ENCODE results near the gene URB2.
A peak's percentile ranks its signal among the peaks of the same experiment; 100 is the strongest.
"Not testable (repeated sequence)": the region's sequence is repeated elsewhere in the genome, so short reads cannot be mapped to it uniquely, and the experiment has no call there.

URB2 gene

DNA sequence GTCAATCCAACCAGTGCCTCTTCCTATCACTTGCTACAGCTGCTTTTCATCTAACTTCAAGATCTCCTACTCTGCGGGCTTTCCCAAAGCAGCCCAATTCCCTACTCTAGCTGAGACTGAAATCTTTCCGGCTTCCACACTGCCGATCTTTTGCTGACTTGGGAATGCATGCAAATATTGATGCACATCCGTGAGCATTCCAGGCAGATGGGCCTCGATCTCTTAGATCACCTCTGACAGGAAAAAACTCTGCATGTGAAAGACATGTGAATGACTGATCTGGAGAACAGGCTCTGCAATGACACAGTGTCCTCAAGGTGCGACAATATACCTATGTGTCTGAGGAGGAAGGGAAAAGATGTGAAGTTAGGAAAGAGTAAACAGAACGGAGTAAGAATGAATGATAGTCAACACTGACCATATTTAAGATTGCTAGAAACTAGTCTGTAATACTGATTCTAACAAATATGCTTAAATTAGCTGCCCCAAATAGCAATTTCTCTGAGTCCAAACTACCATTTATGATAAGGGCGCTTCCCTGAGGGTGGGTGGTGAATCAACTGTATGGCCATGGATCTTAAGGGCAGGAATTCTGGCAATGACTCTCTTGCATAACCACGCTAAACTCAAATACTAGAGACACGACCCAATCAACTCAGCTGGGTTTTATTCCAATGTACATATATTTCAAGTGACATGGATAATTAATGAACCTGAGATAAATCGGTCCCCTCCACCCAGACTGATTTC lies 8.5 kb upstream of the URB2 start:
- no peak for DNase-seq

DNA sequence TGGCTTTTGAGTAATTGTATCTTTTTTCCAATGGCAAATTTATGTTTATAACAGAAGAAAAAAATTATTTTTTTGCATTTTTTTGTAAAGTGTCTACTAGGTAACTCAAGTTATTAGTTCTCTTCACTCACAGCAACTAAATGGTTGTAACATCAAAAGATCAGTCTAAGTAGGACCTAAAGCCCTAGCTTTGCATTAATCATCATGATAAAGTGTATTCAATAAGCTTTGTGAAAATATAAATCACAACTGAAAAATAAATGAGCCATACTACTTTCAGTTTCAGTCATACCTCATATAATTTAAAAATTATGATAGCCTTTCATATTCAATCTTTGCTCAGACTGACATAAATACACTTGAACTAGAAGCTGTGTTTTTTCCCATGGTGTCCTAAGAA lies 7.0 kb upstream of the URB2 start:
- no peak for DNase-seq

- DNase-seq = no peak
These were observed 6.4 kb upstream of the URB2 start for GRCh38 chr1:229619614-229620013.

DNA sequence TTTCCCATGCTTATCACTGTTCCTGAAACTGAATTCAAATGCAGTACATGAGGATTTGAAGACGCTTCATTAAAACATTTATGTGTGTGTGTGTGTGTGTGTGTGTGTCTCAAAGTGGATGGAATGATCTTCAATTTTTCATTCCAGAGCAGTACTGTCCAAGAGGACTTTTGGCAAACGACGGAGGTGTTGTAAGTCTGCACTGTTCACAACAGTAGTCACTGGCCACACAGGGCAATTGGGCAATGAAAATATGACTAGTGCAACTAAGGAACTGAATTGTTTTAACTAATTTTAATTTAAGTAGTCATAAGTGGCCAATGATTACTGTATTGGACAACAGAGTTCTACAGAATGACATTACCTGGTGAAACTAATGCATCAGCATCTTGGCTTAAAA lies 5.2 kb upstream of the URB2 start:
- no peak for DNase-seq

- DNase-seq = no peak
These were observed 4.4 kb upstream of the URB2 start for GRCh38 chr1:229621663-229622062.

DNA sequence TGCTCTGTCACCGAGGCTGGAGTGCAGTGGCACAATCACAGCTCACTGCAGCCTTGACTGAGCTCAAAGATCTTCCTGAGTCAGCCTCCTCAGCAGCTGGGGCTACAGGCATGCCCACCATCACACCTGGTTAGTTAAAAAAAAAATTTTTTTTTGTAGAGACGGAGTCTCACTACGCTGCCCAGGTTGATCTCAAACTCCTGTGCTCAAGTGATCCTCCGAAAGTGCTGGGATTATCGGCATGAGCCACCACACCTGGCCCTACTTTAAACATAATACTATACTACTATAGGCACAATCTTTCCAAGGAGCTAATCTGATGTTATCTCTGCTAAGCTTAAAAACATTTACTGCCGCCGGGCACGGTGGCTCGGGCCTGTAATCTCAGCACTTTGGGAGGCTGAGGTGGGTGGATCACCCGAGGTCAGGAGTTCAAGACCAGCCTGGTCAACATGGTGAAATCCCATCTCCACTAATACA lies 3.4 kb upstream of the URB2 start:
- not testable (repeated sequence) for DNase-seq

DNA sequence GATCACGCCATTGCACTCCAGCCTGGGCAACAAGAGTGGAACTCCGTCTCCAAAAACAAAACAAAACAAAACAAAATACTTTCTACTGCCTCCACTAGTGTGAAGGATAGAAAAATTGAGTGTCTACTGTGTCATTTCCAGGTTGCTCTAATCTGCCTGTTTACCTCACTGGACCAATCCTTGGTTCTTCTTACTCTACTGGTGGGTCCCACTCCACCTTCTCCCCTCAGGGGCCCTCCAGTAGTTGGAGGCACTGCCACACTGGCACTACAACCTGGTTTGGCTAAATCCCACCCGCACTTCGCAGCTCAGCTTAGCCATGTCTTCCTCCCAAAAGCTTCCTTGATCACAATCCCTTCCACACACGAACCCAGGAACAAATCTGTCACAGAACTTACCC lies 2.8 kb upstream of the URB2 start:
- no peak for DNase-seq

DNA sequence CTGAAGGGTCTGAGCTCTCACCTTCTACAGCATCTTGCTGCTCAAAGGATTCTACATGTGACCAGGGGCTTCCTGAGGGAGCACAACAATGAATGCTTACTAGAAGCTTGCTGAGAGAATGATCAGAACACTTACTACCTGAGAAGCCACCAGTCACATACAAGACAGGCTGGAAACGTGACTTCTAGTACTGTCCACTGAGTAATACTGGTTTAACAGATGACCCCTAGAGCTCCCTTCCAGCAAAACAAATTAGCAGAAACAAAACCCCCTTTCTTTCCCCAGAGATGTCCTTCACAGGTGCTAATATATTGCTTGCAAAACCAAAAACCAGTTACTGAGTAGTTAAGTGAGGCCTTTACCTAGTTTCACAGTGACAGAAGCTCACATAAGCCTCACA lies 2.2 kb upstream of the URB2 start:
- no peak for DNase-seq

GRCh38 chr1:229624521-229625070 lies 1.5 kb upstream of the URB2 start:
- no peak for DNase-seq

DNA sequence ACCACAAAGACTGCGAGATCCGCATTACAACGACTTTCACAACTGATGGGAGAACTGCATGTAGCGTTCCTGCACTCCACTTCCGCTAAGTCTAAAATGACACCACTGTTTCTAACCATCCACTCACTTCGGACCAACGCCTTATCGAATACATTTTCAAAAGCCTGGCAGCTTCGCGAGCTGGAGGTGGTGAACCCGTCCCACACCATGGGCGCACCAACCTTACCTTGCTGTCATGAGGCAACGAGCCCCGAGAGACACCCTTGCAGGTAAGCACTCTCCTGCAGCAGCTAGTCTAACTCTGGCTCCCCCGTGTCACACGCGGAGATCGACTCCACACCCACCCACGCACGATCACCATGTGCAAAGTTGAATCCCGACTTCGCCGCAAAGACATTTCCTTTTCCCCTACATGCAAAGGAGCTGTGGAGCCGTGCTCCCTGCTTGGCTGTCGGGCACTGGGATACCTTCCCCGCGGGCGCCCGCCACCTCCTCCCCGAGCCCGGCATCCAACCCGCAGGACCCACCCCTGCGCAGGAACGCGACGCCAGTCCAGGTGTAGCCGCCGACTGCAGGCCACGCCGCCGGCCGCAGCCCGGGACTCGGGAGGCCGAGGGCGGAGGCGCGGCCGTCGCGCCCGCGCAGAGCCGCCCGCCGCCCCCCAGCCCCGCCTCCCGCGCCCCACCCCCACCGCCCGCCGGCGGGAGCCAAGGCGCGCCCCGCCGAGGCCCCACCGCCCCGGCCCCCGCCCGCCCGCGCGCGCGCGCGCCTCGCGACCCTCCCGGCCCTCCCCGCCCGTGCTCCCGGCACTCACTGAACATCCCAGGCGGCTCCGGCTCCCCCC lies 754 bp upstream of the URB2 start:
- peak; percentile 59 to 62 for DNase-seq

- no peak for DNase-seq
These were observed 956 bp downstream of the URB2 start for GRCh38 chr1:229627003-229627402.

DNA sequence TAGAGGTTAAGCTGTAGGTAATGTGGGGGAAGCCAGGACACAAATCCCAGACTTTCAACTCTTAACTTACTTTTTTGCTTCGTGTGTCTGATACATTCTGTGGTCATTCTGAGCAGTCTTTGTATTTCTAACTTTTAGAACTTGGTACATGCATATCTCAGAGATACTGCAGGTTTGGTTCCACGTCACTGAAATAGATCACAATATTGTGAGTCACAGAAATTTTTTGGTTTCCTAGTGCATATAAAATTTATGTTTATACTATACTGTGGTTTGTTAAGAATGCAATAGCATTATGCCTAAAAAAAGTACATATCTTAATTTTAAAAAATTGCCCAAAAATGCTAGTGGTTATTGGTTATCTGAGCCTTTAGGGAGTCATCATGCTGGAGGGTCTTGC lies 3.2 kb downstream of the URB2 start:
- no peak for DNase-seq

DNA sequence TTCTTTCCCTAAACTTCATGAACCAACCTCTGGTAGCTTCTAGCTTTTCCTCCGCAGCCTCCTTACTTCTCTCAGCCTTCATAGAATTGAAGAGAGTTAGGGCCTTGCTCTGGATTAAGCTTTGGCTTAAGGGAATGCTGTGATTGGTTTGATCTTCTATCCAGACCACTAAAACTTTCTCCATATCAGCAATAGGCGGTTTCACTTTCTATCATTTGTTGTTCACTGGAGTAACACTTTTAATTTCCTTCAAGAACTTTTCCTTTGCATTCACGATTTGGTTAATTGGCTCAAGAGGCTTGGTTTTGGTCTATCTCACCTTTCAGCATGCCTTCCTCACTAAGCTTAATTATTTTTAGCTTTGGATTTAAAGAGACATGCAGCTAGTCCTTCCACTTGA lies 5.1 kb downstream of the URB2 start:
- no peak for DNase-seq

DNA sequence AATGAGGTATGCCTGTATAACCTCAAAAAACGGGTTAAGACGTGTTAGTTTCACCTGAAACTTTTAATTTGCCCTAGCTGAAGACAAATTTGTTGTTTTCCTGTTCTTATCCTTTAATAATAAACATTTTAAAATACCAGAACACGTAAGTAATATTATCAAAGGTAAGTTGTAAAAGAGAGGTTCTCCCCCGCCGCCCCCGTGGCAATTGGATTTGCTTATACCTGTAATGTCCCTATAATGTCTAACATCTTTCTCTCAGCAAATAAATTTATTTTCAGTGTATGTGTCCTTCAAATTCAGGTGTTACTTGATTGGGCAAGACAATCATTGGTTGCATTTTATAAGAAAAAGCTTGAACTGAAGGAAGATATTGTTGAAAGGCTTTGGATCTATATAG lies 5.9 kb downstream of the URB2 start:
- no peak for DNase-seq

GRCh38 chr1:229636042-229636441 lies 10.0 kb downstream of the URB2 start:
- no peak for DNase-seq

DNA sequence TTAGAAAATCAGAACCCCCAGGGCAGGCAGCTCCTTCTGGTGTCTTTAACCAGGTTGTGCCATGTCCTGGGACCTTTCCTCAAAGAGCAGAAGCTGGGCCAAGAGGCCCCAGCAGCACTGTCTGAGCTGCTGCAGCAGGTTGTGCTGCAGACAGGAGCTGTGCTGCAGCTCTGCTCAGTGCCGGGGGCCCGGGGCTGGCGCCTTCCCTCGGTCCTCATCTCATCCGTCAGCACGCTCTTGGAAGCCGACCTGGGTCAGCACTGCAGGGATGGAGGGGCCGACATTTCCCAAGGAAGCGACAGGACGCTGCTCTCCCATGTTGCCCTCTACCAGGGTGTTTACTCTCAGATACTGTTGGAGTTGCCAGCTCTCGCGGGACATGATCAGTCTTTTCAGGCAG lies 11.7 kb downstream of the URB2 start:
- DNase-seq = no peak

DNA sequence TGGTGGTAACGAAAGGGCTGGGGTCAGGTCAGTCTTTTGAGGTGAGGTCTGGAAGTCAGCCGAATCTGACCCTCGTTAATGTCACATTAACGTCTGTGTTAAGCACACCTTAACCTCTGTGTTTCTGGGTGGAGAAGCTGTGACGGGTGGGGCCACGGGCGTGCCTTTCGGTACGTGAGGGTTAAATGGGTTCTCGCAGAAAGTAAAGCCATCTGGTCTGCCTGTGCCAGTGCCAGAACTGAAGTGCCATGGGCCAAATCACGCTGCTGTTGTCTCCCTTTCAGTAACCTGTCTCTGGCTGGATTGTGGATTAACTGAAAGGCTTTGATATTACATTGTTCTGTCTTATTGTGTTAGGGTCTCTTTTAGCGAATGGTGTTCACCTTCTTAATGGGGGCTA lies 14.4 kb downstream of the URB2 start:
- no peak for DNase-seq

- no peak for DNase-seq
These were observed 15.3 kb downstream of the URB2 start for GRCh38 chr1:229641306-229641705.

GRCh38 chr1:229642376-229642775 lies 16.3 kb downstream of the URB2 start:
- DNase-seq = no peak

DNA sequence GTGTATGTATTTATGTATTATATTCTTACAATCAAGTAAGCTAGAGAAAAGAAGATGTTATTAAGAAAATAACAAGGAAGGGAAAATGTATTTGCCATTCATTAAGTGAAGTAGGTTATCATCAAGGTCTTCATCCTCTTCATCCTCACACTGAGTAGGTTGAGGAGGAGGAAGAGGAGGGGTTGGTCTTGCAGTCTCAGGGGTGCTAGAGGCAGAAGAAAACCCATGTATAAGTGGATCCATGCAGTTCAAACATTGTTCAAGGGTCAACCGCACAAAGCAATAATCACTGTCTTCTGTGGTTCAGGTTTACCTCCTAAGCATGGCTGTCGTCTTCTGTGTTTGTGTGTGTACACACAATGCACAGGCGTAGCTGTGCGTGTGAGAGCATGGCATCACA lies 16.9 kb downstream of the URB2 start:
- no peak for DNase-seq

GRCh38 chr1:229643996-229644745 lies 18.1 kb downstream of the URB2 start:
- DNase-seq = no peak

GRCh38 chr1:229645324-229645993 lies 19.4 kb downstream of the URB2 start:
- no peak for DNase-seq

GRCh38 chr1:229648406-229648805 lies 22.4 kb downstream of the URB2 start:
- DNase-seq = no peak

All from activated CD4-positive, alpha-beta T cell treated with anti-CD3 and anti-CD28 coated beads for 4 hours (primary cell).